HPDE6-E6E7 (cell line): ENCODE results near the gene IRF2BP1.
"Not testable (repeated sequence)": the region's sequence is repeated elsewhere in the genome, so short reads cannot be mapped to it uniquely, and the experiment has no call there.

Source experiments
- DNase-seq: peaks from one replicate; pipeline ENCODE4 v3.0.0; 2011; ENCODE audit warnings: missing footprints; ENCODE audit errors: extremely low spot score

Gene IRF2BP1

GRCh38 chr19:45902651-45903625 is 17.0 kb upstream of the IRF2BP1 start:
- DNase-seq: peak; percentile 100

- no peak for DNase-seq
These were observed 16.1 kb upstream of the IRF2BP1 start, which contains the start of gene MYPOP for GRCh38 chr19:45901912-45902650. Gene MYPOP (minus strand): TSS chr19:45902613. CDS start chr19:45901773, 840 bp downstream.

- no peak for DNase-seq
These were observed 15.5 kb upstream of the IRF2BP1 start for GRCh38 chr19:45901432-45901911.

- no peak for DNase-seq
These were observed 14.9 kb upstream of the IRF2BP1 start for GRCh38 chr19:45900738-45901431.

GRCh38 chr19:45899919-45900589 is 14.1 kb upstream of the IRF2BP1 start:
- DNase-seq: no peak

GRCh38 chr19:45899253-45899652 is 13.3 kb upstream of the IRF2BP1 start:
- DNase-seq: no peak

GRCh38 chr19:45897261-45897812 is 11.4 kb upstream of the IRF2BP1 start:
- DNase-seq: no peak

- DNase-seq: not testable (repeated sequence)
These were observed 10.2 kb upstream of the IRF2BP1 start for GRCh38 chr19:45895983-45896599.

- DNase-seq: no peak
These were observed 9.6 kb upstream of the IRF2BP1 start for GRCh38 chr19:45895519-45895972.

GRCh38 chr19:45890877-45891276 is 4.9 kb upstream of the IRF2BP1 start:
- DNase-seq: no peak

GRCh38 chr19:45889210-45889885 is 3.4 kb upstream of the IRF2BP1 start:
- no peak for DNase-seq

- no peak for DNase-seq
These were observed 1.3 kb upstream of the IRF2BP1 start for GRCh38 chr19:45887200-45887710.

- DNase-seq: peak; percentile 91
These were observed 672 bp upstream of the IRF2BP1 start for GRCh38 chr19:45886427-45887199.

GRCh38 chr19:45884682-45885555 is 1.0 kb downstream of the IRF2BP1 start:
- no peak for DNase-seq

GRCh38 chr19:45883881-45884681 is 1.9 kb downstream of the IRF2BP1 start:
- DNase-seq: no peak

GRCh38 chr19:45883586-45883880 is 2.4 kb downstream of the IRF2BP1 start:
- no peak for DNase-seq
